ENCODE data around the gene IMPACT. TPM values are rescaled to one million over a fixed set of nuclear protein-coding genes. Genes with fewer than 3 reads are reported as not detected.

The IMPACT gene
- total RNA-seq, 1 donor from 2014 or later = 31.5 TPM

GRCh38 chr18:24398540-24398939 is 27.9 kb upstream of the IMPACT start:
- Histone ChIP-seq H3K36me3 (ENCODE audit: control insufficient read depth, insufficient read depth, low read length) (no peaks in the 10 kb centered on the region), H3K27me3 (ENCODE audit: control insufficient read depth, insufficient read depth, low read length) (no peaks in the 10 kb centered on the region), H3K4me3 (ENCODE audit: low read depth, low read length) (no peak overlapping the region)
- TF ChIP-seq, protein P1, sequence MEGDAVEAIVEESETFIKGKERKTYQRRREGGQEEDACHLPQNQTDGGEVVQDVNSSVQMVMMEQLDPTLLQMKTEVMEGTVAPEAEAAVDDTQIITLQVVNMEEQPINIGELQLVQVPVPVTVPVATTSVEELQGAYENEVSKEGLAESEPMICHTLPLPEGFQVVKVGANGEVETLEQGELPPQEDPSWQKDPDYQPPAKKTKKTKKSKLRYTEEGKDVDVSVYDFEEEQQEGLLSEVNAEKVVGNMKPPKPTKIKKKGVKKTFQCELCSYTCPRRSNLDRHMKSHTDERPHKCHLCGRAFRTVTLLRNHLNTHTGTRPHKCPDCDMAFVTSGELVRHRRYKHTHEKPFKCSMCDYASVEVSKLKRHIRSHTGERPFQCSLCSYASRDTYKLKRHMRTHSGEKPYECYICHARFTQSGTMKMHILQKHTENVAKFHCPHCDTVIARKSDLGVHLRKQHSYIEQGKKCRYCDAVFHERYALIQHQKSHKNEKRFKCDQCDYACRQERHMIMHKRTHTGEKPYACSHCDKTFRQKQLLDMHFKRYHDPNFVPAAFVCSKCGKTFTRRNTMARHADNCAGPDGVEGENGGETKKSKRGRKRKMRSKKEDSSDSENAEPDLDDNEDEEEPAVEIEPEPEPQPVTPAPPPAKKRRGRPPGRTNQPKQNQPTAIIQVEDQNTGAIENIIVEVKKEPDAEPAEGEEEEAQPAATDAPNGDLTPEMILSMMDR (IDR thresholded peaks at IDR 0.05; ENCODE audit: insufficient read depth, low read length, poor library complexity, severe bottlenecking) = no peak
- DNase-seq (ENCODE audit: low read depth) = no peak

DNA sequence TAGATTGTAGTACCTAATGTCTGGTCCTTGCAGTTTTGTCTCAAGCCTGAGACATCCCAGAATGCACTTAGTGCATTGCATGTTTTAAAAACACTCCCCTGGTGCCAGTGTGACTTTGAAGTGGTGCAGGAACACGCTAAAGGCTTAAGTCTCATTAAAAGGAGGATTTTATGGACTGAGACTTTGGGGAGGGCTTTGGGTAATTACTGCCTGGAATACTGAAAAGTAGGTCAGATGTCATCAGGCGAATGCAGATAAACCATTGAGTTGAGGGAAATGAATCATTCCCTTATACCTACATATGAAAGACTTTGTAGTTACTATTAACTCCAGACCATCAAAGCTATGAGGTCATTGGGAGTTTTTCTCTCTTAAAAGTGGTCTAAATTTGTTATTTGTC is 25.9 kb upstream of the IMPACT start:
- H3K36me3 ChIP-seq (ENCODE audit: control insufficient read depth, insufficient read depth, low read length) = no peaks in the 10 kb centered on the region
- TF ChIP-seq, protein P1 (IDR thresholded peaks at IDR 0.05; ENCODE audit: insufficient read depth, low read length, poor library complexity, severe bottlenecking) = no peak
- DNase-seq (ENCODE audit: low read depth) = peak; percentile 48
- H3K27me3 ChIP-seq (ENCODE audit: control insufficient read depth, insufficient read depth, low read length) = no peaks in the 10 kb centered on the region
- no peak overlapping the region for H3K4me3 ChIP-seq (ENCODE audit: low read depth, low read length)

DNA sequence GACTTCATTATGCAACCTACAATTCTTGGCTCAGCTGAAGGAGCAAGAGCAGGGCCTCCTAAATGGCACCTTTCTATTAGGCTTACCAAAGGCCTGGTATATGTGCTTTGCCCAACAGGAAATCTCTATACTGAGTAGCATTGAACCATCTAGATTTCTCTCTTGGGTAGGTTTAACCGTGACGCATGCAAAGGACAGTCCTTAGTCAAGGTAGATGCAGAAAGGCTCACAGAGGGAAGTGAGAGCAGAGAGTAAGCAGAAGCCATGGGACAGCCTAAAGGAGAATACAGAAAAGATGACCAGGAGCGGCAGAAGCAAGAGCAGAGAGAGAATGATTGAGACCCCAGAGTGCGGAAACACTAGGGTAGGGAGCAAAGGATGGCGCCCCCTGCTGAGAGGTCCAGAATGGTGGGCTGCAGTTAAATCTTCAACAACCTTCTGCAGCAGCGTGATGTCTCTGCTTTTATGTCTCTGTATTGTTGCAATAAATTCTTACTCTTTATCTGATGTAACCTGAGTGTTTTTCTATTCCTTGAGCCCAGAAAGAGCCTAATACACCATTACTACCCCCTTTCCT is 24.2 kb upstream of the IMPACT start:
- H3K36me3 ChIP-seq (ENCODE audit: control insufficient read depth, insufficient read depth, low read length) = no peaks in the 10 kb centered on the region
- TF ChIP-seq, protein P1 (IDR thresholded peaks at IDR 0.05; ENCODE audit: insufficient read depth, low read length, poor library complexity, severe bottlenecking) = no peak
- no peaks in the 10 kb centered on the region for H3K27me3 ChIP-seq (ENCODE audit: control insufficient read depth, insufficient read depth, low read length)
- no peak overlapping the region for H3K4me3 ChIP-seq (ENCODE audit: low read depth, low read length)
- no peak for DNase-seq (ENCODE audit: low read depth)

DNA sequence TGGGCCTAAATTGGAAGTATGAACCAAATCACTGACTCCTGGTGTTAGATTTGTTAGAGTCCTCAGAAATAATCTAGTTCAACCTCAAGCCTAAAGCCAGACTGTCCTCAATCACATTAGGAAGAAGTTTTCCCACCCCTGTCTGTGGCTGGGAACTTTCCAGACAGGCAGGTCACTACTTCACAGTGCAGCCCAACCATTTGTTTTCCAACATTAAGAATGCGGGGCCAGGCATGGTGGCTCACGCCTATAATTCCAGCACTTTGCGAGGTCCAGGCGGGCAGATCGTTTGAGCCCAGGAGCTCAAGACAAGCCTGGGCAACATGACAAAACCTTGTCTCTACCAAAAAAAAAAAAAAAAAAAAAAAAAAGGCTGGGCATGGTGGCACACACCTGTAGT is 23.4 kb upstream of the IMPACT start:
- TF ChIP-seq, protein P1 (IDR thresholded peaks at IDR 0.05; ENCODE audit: insufficient read depth, low read length, poor library complexity, severe bottlenecking) = no peak
- H3K4me3 ChIP-seq (ENCODE audit: low read depth, low read length) = no peak overlapping the region
- no peak for DNase-seq (ENCODE audit: low read depth)
- no peaks in the 10 kb centered on the region for H3K36me3 ChIP-seq (ENCODE audit: control insufficient read depth, insufficient read depth, low read length)
- H3K27me3 ChIP-seq (ENCODE audit: control insufficient read depth, insufficient read depth, low read length) = no peaks in the 10 kb centered on the region

DNA sequence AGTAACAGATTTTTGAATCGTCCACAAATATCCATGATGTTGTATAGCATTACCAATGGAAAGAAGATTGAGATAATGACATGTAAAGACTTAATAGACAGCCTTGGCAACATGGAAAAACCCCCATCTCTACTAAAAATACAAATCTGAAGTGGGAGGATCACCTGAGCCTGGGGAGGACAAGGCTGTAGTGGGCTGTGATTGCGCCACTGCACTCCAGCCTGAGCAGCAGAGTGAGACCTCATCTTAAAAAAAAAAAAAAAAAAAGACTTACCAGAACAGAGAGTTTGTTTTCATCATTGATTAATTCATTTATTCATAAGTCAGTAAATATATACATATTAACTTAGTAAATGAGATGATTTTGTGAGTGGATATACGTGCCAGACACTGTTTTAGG is 21.9 kb upstream of the IMPACT start:
- H3K4me3 ChIP-seq (ENCODE audit: low read depth, low read length) = no peak overlapping the region
- H3K36me3 ChIP-seq (ENCODE audit: control insufficient read depth, insufficient read depth, low read length) = no peaks in the 10 kb centered on the region
- H3K27me3 ChIP-seq (ENCODE audit: control insufficient read depth, insufficient read depth, low read length) = no peaks in the 10 kb centered on the region
- DNase-seq (ENCODE audit: low read depth) = no peak
- TF ChIP-seq, protein P1 (IDR thresholded peaks at IDR 0.05; ENCODE audit: insufficient read depth, low read length, poor library complexity, severe bottlenecking) = no peak

- no peak for DNase-seq (ENCODE audit: low read depth)
- no peaks in the 10 kb centered on the region for H3K36me3 ChIP-seq (ENCODE audit: control insufficient read depth, insufficient read depth, low read length)
- H3K4me3 ChIP-seq (ENCODE audit: low read depth, low read length) = no peak overlapping the region
- no peaks in the 10 kb centered on the region for H3K27me3 ChIP-seq (ENCODE audit: control insufficient read depth, insufficient read depth, low read length)
- TF ChIP-seq, protein P1 (IDR thresholded peaks at IDR 0.05; ENCODE audit: insufficient read depth, low read length, poor library complexity, severe bottlenecking) = no peak
Observed at GRCh38 chr18:24408496-24408895, 18.0 kb upstream of the IMPACT start.
